GM21529 (cell line): ENCODE data around the gene PRICKLE1.

Experiments
- ATAC-seq: cut with Tn5 transposase; IDR thresholded peaks from one replicate; pipeline ENCODE4 v1.9.1; 2021; ENCODE audit not compliant: unreplicated experiment

The PRICKLE1 gene

GRCh38 chr12:42496886-42497285 is 92.7 kb downstream of the PRICKLE1 start:
- ATAC-seq = no peak

GRCh38 chr12:42495244-42495643 is 94.3 kb downstream of the PRICKLE1 start:
- ATAC-seq = no peak

- ATAC-seq = no peak
These were observed 97.3 kb downstream of the PRICKLE1 start for GRCh38 chr12:42492267-42492666.

- ATAC-seq = no peak
These were observed 99.2 kb downstream of the PRICKLE1 start for GRCh38 chr12:42490261-42490842.

- no peak for ATAC-seq
These were observed 103.1 kb downstream of the PRICKLE1 start for GRCh38 chr12:42486407-42486806.

GRCh38 chr12:42485823-42486222 is 103.7 kb downstream of the PRICKLE1 start:
- ATAC-seq = no peak

- ATAC-seq = no peak
These were observed 104.5 kb downstream of the PRICKLE1 start for GRCh38 chr12:42484996-42485395.

- ATAC-seq = peak; percentile 36
These were observed 106.1 kb downstream of the PRICKLE1 start for GRCh38 chr12:42483521-42483790.

- ATAC-seq = peak; percentile 75
These were observed 106.6 kb downstream of the PRICKLE1 start for GRCh38 chr12:42482748-42483520.

- ATAC-seq = no peak
These were observed 107.4 kb downstream of the PRICKLE1 start for GRCh38 chr12:42482041-42482747.

GRCh38 chr12:42481368-42481767 is 108.2 kb downstream of the PRICKLE1 start:
- ATAC-seq = no peak

- ATAC-seq = no peak
These were observed 111.6 kb downstream of the PRICKLE1 start for GRCh38 chr12:42477941-42478340.

GRCh38 chr12:42475106-42475505 is 114.4 kb downstream of the PRICKLE1 start:
- peak; percentile 43 for ATAC-seq

- ATAC-seq = no peak
These were observed 115.2 kb downstream of the PRICKLE1 start for GRCh38 chr12:42474391-42474790.

- no peak for ATAC-seq
These were observed 116.0 kb downstream of the PRICKLE1 start for GRCh38 chr12:42473561-42473960.

- ATAC-seq = no peak
These were observed 116.4 kb downstream of the PRICKLE1 start for GRCh38 chr12:42473130-42473529.

GRCh38 chr12:42472376-42472775 is 117.2 kb downstream of the PRICKLE1 start:
- no peak for ATAC-seq

- ATAC-seq = peak; percentile 95
These were observed 120.0 kb downstream of the PRICKLE1 start for GRCh38 chr12:42469355-42470175.

GRCh38 chr12:42468921-42469320 is 120.6 kb downstream of the PRICKLE1 start:
- ATAC-seq = no peak

- peak; percentile 23 for ATAC-seq
These were observed 121.2 kb downstream of the PRICKLE1 start for GRCh38 chr12:42468341-42468821.

- no peak for ATAC-seq
These were observed 125.9 kb downstream of the PRICKLE1 start for GRCh38 chr12:42463671-42464070.
